GM12878 (cell line): ENCODE data around the gene UGGT2. TPM values are rescaled to one million over a fixed set of nuclear protein-coding genes. Genes with fewer than 3 reads are reported as not detected.

ENCODE experiments used
- ATAC-seq: fragments of 200-7000 bp; cut with Tn5 transposase; 3 replicates; pipeline ENCODE4 v1.9.1; 2020; ENCODE audit warnings: mild to moderate bottlenecking, moderate library complexity
- BruUV-seq: library from RNA; stranded (reverse); fragments of 400-500 nt; replicated peaks from 2 replicates; lab custom pipeline; 2021; lab: Mats Ljungman, UMichigan
- CTCF ChIA-PET: fragments of 300-600 bp; sonication (Branson Sonifier 250); formaldehyde crosslinking; extraction: SDS; loops from one replicate; lab custom pipeline; 2021; ENCODE audit warnings: inconsistent platforms; lab: Yijun Ruan, JAX
- POLR2A ChIA-PET: fragments of 350-600 bp; formaldehyde crosslinking; extraction: SDS; loops from one replicate; lab custom pipeline; 2021; ENCODE audit warnings: inconsistent platforms; lab: Charles Lee
- RAD21 ChIA-PET: fragments of 300-600 bp; sonication (Branson Sonifier 250); formaldehyde crosslinking; loops from one replicate; lab custom pipeline; 2023; ENCODE audit warnings: antibody characterized with exemption; ENCODE audit not compliant: unreplicated experiment; lab: Charles Lee
- SMC1A ChIA-PET: fragments of 300-600 bp; sonication (Branson Sonifier 250); formaldehyde crosslinking; loops from one replicate; lab custom pipeline; 2023; ENCODE audit not compliant: unreplicated experiment, uncharacterized antibody; lab: Charles Lee
- DNase-seq: peaks from one replicate; pipeline ENCODE4 v3.0.0-alpha.2; 2011; ENCODE audit warnings: low read depth, low spot score
- FAIRE-seq: peaks from 3 replicates; lab custom pipeline; 2011; peaks lifted over from hg19 to GRCh38; lab: Jason Lieb, UNC
- H2AFZ ChIP-seq: 2 replicates; pipeline ENCODE4 v1.6.0; 2011; ENCODE audit warnings: low read depth, low read length, control low read depth; ENCODE audit not compliant: control insufficient read depth
- H3K27ac ChIP-seq: 2 replicates; pipeline ENCODE4 v1.5.1; 2011; ENCODE audit warnings: control low read depth; ENCODE audit not compliant: control insufficient read depth, insufficient read depth
- H3K27me3 ChIP-seq, 2 experiments: replicated peaks in 1 of 2; 2 replicates each; pipeline versions ENCODE4 v1.6.0 to v1.6.1; 2011; ENCODE audit warnings: low read length in 1 of 2; ENCODE audit not compliant: control insufficient read depth in 2 of 2, insufficient read depth in 2 of 2
- H3K36me3 ChIP-seq, 2 experiments: 2 replicates each; pipeline ENCODE4 v1.5.1; 2011; ENCODE audit warnings: low read length in 1 of 2; ENCODE audit not compliant: control insufficient read depth in 2 of 2, insufficient read depth in 2 of 2
- H3K4me1 ChIP-seq: 2 replicates; pipeline ENCODE4 v1.6.1; 2011; ENCODE audit warnings: mild to moderate bottlenecking, low read length, moderate library complexity, mixed read lengths; ENCODE audit not compliant: control insufficient read depth, insufficient read depth
- H3K4me2 ChIP-seq: 2 replicates; pipeline ENCODE4 v1.6.0; 2011; ENCODE audit warnings: control low read depth; ENCODE audit not compliant: control insufficient read depth, insufficient read depth
- H3K4me3 ChIP-seq: fragments of 200-600 bp; sonication (generic); 2 replicates; pipeline ENCODE4 v1.5.1; 2016
- H3K79me2 ChIP-seq: 2 replicates; pipeline ENCODE4 v1.6.0; 2011; ENCODE audit warnings: low read length; ENCODE audit not compliant: control insufficient read depth, insufficient read depth
- H3K9ac ChIP-seq: 2 replicates; pipeline ENCODE4 v1.8.0; 2011; ENCODE audit warnings: low read length, control low read depth, mixed read lengths; ENCODE audit not compliant: control insufficient read depth, insufficient read depth
- H3K9me3 ChIP-seq: replicated peaks from 3 replicates; pipeline ENCODE4 v1.5.1; 2011; ENCODE audit warnings: mild to moderate bottlenecking, low read length; ENCODE audit not compliant: control insufficient read depth, insufficient read depth
- H4K20me1 ChIP-seq: 2 replicates; pipeline ENCODE4 v1.6.0; 2011; ENCODE audit not compliant: control insufficient read depth, insufficient read depth
- ELK1 ChIP-seq: IDR thresholded peaks from 2 replicates; pipeline ENCODE4 v1.6.1; 2012; ENCODE audit warnings: low read depth, low read length, improper control_type of control experiment
- FOXK2 ChIP-seq: fragments of 450-650 bp; IDR thresholded peaks from 2 replicates; pipeline ENCODE4 v1.6.1; 2017; ENCODE audit warnings: mild to moderate bottlenecking, moderate library complexity
- MEF2A ChIP-seq: IDR thresholded peaks from 2 replicates; pipeline ENCODE4 v1.6.1; 2011; ENCODE audit warnings: low read depth, mild to moderate bottlenecking, low read length, moderate library complexity; ENCODE audit not compliant: insufficient read depth
- NBN ChIP-seq: fragments of 450-650 bp; IDR thresholded peaks from 2 replicates; pipeline ENCODE4 v1.6.1; 2016
- RFX5 ChIP-seq: IDR thresholded peaks from 2 replicates; pipeline ENCODE4 v1.6.1; 2011; ENCODE audit warnings: low read depth, low read length, improper control_type of control experiment
- RUNX3 ChIP-seq: IDR thresholded peaks from 2 replicates; pipeline ENCODE4 v1.6.1; 2012; ENCODE audit warnings: low read length, inconsistent platforms
- SIX5 ChIP-seq: IDR thresholded peaks from 2 replicates; pipeline ENCODE4 v1.6.1; 2011; ENCODE audit warnings: mild to moderate bottlenecking, low read depth, low read length, moderate library complexity; ENCODE audit not compliant: severe bottlenecking
- SREBF1 ChIP-seq: IDR thresholded peaks from 2 replicates; pipeline ENCODE4 v1.6.1; 2012; ENCODE audit warnings: mild to moderate bottlenecking, low read length
- ZBTB4 ChIP-seq: fragments of 450-650 bp; formaldehyde crosslinking; IDR thresholded peaks from 2 replicates; pipeline ENCODE4 v1.4.0; 2022; ENCODE audit warnings: mild to moderate bottlenecking, moderate library complexity
- ZNF217 ChIP-seq: fragments of 450-650 bp; IDR thresholded peaks from 2 replicates; pipeline ENCODE4 v1.6.1; 2017; ENCODE audit warnings: antibody characterized with exemption, mild to moderate bottlenecking
- ZNF24 ChIP-seq: fragments of 450-650 bp; IDR thresholded peaks from 2 replicates; pipeline ENCODE4 v1.6.1; 2017; ENCODE audit warnings: antibody characterized with exemption, mild to moderate bottlenecking
- WGBS: methylation state at CpG from one replicate; pipeline ENCODE4 v1.1.6; 2016; ENCODE audit warnings: low lambda C conversion rate; ENCODE audit not compliant: insufficient replicate concordance, insufficient coverage; ENCODE audit errors: missing lambda C conversion rate; 5-methylcytosine and 5-hydroxymethylcytosine counted together
- in situ Hi-C: fragments of 300-500 bp; cut with MboI; formaldehyde crosslinking; loops from 9 replicates; pipeline ENCODE4 v1.14.3; 2018; ENCODE audit warnings: mixed read lengths
- intact Hi-C: fragments of 100-400 bp; cut with micrococcal nuclease; formaldehyde crosslinking; loops from one replicate; pipeline ENCODE4 v1.14.2; 2022; ENCODE audit not compliant: unreplicated experiment
- polyA plus RNA-seq, 11 experiments: library from polyadenylated mRNA; depleted of rRNA in 4 of 11; unstranded in 6 of 11; stranded (reverse) in 5 of 11; fragments of >200 nt; fragmentation: Nextera tagmentation in 4 of 11; fragmentation: Illumina TruSeq in 1 of 11; extraction: Ambion mirVana in 4 of 11; extraction: Trizol in 1 of 11; gene quantifications; 1 replicate in 1 of 11; 2 replicates in 10 of 11; pipeline versions ENCODE4 v1.2.1 to v1.2.3, GENCODE V29; 2011 to 2016; ENCODE audit warnings: inconsistent platforms in 2 of 11, missing spikeins in 2 of 11, low read depth in 1 of 11
- total RNA-seq, 4 experiments: library from RNA; depleted of rRNA in 3 of 4; stranded (reverse); fragments of >200 nt in 3 of 4; fragmentation: Illumina TruSeq in 1 of 4; extraction: Trizol in 1 of 4; gene quantifications; 2 replicates each; pipeline versions ENCODE4 v1.2.1 to v1.2.3, GENCODE V29; 2013 to 2021
- TF ChIP-seq, protein P1 (sequence below), 3 experiments: IDR thresholded peaks in 2 of 3; conservative IDR thresholded peaks in 1 of 3; 2 replicates each; pipeline ENCODE4 v1.5.1; 2011; ENCODE audit warnings: low read depth in 3 of 3, low read length in 3 of 3, mild to moderate bottlenecking in 3 of 3, control low read depth in 2 of 3, moderate library complexity in 2 of 3, inconsistent platforms in 1 of 3, mixed read lengths in 1 of 3; ENCODE audit not compliant: control insufficient read depth in 2 of 3, insufficient read depth in 1 of 3; ENCODE audit errors: extremely low read depth in 1 of 3
- TF ChIP-seq, protein P2 (sequence below): fragments of 450-650 bp; IDR thresholded peaks from 2 replicates; pipeline ENCODE4 v1.6.1; 2017; ENCODE audit warnings: low read depth, mild to moderate bottlenecking, moderate library complexity
- TF ChIP-seq, protein P3 (sequence below): fragments of 450-650 bp; IDR thresholded peaks from 2 replicates; pipeline ENCODE4 v1.6.1; 2018; ENCODE audit warnings: mild to moderate bottlenecking, low read depth, moderate library complexity; ENCODE audit not compliant: partially characterized antibody

Gene UGGT2
- total and polyA plus RNA-seq, 10 of the 15 experiments (the other 5 are each of a cell fraction or from before 2014, with no cell fraction given) = 4.9 to 29.0 (median 17.3) TPM

DNA sequence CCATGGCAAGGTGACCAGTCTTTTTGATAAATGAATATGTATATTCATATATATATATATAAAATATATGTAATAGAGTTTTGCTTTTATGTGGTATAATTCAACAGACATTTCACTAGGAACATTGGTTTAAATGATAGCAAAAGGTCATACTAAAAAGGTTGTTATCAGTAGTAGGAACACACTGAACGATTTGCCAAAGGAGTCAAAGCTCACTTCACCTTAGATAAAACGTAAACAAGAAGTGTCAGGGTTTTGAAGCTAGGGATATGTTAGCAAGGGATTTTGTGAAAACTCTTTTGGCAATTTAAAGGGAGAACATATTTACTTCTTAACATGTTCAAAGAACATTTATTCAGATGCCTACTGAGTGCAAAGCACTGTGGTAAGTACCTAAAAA, 28.7 kb upstream of the UGGT2 start:
- H3K79me2 ChIP-seq = no peaks in the 10 kb centered on the region
- DNase-seq (no peak), FAIRE-seq (no peak), ATAC-seq (no peak)
- H3K27ac ChIP-seq = no peak overlapping the region
- SMC1A ChIA-PET = interaction anchor here (1.8 kb wide), 1 partner anchor 62 kb away, joined by 3 read pairs; no protein-coding TSS in a partner anchor
- H2AFZ ChIP-seq = no peak overlapping the region
- no peaks in the 10 kb centered on the region for H4K20me1 ChIP-seq
- in situ Hi-C loops = no loop called here
- POLR2A ChIA-PET = no interaction called here
- H3K9ac ChIP-seq = no peak overlapping the region
- intact Hi-C loops = no loop called here
- H3K27me3 ChIP-seq = no peaks in the 10 kb centered on the region; a peak in 2 of 4 replicates
- H3K4me1 ChIP-seq = no peaks in the 10 kb centered on the region
- H3K9me3 ChIP-seq = no peaks in the 10 kb centered on the region
- no peak overlapping the region for H3K4me2 ChIP-seq
- H3K36me3 ChIP-seq = no peaks in the 10 kb centered on the region
- BruUV-seq = no TSS peak
- no peak overlapping the region for H3K4me3 ChIP-seq
- CTCF ChIA-PET = interaction anchor here (0.6 to 1.0 kb wide), 3 partner anchors 15 to 545 kb away, joined by 3 read pairs; no protein-coding TSS in a partner anchor
- RAD21 ChIA-PET = no interaction called here
- WGBS = 0% methylated on average over 2 of the region's 2 CpGs
- TF ChIP-seq ZBTB4 (CRISPR knock-in tag) (no peak), NBN (no peak), ZNF24 (no peak), RUNX3 (no peak), SREBF1 (no peak), RFX5 (no peak), MEF2A (no peak), FOXK2 (no peak), ELK1 (no peak), ZNF217 (no peak), SIX5 (no peak)
- TF ChIP-seq, protein P1, sequence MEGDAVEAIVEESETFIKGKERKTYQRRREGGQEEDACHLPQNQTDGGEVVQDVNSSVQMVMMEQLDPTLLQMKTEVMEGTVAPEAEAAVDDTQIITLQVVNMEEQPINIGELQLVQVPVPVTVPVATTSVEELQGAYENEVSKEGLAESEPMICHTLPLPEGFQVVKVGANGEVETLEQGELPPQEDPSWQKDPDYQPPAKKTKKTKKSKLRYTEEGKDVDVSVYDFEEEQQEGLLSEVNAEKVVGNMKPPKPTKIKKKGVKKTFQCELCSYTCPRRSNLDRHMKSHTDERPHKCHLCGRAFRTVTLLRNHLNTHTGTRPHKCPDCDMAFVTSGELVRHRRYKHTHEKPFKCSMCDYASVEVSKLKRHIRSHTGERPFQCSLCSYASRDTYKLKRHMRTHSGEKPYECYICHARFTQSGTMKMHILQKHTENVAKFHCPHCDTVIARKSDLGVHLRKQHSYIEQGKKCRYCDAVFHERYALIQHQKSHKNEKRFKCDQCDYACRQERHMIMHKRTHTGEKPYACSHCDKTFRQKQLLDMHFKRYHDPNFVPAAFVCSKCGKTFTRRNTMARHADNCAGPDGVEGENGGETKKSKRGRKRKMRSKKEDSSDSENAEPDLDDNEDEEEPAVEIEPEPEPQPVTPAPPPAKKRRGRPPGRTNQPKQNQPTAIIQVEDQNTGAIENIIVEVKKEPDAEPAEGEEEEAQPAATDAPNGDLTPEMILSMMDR (IDR thresholded peaks at IDR 0.05 in 2 of 3, conservative IDR thresholded peaks at IDR 0.05 in 1 of 3; ENCODE audit: control insufficient read depth in 2 of 3, extremely low read depth in 1 of 3, insufficient read depth in 1 of 3, low read depth in 3 of 3, low read length in 3 of 3) = no peak
- TF ChIP-seq, protein P2, sequence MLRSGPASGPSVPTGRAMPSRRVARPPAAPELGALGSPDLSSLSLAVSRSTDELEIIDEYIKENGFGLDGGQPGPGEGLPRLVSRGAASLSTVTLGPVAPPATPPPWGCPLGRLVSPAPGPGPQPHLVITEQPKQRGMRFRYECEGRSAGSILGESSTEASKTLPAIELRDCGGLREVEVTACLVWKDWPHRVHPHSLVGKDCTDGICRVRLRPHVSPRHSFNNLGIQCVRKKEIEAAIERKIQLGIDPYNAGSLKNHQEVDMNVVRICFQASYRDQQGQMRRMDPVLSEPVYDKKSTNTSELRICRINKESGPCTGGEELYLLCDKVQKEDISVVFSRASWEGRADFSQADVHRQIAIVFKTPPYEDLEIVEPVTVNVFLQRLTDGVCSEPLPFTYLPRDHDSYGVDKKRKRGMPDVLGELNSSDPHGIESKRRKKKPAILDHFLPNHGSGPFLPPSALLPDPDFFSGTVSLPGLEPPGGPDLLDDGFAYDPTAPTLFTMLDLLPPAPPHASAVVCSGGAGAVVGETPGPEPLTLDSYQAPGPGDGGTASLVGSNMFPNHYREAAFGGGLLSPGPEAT = no peak
- TF ChIP-seq, protein P3, sequence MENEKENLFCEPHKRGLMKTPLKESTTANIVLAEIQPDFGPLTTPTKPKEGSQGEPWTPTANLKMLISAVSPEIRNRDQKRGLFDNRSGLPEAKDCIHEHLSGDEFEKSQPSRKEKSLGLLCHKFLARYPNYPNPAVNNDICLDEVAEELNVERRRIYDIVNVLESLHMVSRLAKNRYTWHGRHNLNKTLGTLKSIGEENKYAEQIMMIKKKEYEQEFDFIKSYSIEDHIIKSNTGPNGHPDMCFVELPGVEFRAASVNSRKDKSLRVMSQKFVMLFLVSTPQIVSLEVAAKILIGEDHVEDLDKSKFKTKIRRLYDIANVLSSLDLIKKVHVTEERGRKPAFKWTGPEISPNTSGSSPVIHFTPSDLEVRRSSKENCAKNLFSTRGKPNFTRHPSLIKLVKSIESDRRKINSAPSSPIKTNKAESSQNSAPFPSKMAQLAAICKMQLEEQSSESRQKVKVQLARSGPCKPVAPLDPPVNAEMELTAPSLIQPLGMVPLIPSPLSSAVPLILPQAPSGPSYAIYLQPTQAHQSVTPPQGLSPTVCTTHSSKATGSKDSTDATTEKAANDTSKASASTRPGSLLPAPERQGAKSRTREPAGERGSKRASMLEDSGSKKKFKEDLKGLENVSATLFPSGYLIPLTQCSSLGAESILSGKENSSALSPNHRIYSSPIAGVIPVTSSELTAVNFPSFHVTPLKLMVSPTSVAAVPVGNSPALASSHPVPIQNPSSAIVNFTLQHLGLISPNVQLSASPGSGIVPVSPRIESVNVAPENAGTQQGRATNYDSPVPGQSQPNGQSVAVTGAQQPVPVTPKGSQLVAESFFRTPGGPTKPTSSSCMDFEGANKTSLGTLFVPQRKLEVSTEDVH = no peak
